Measurements from ENCODE around the gene DERL3. TPM values are rescaled to one million over a fixed set of nuclear protein-coding genes. Genes with fewer than 3 reads are reported as not detected.
A peak's percentile ranks its signal among the peaks of the same experiment; 100 is the strongest.

DERL3 gene
- total RNA-seq, 2 experiments from 2014 or later: 7.8 to 8.3 TPM

GRCh38 chr22:23859201-23859600 is 20.4 kb upstream of the DERL3 start:
- Mint-ChIP-seq H3K27me3 (peaks cover 3% of the 10 kb centered on the region), H3K4me1 (peaks cover 25% of the 10 kb centered on the region), H3K27ac (no peak overlapping the region), H3K4me3 (no peak overlapping the region), H3K9me3 (no peaks in the 10 kb centered on the region), H3K36me3 (ENCODE audit: low read depth) (no peaks in the 10 kb centered on the region)
- POLR2A ChIA-PET: interaction anchor here (0.8 to 3.0 kb wide), 6 partner anchors 9 to 92 kb away, joined by 3 to 36 read pairs (median 5); partner anchors contain the start of genes CHCHD10 and MIF
- CTCF ChIA-PET: interaction anchor here (2.6 to 3.0 kb wide), 2 partner anchors 9 to 35 kb away, joined by 29 to 30 read pairs; partner anchors contain the start of gene MIF
- no peak for DNase-seq

GRCh38 chr22:23858484-23858815 is 19.6 kb upstream of the DERL3 start:
- Mint-ChIP-seq H3K27me3 (peaks cover 3% of the 10 kb centered on the region), H3K9me3 (no peaks in the 10 kb centered on the region), H3K27ac (peak overlapping the region; percentile 85), H3K4me3 (peak overlapping the region; percentile 91), H3K36me3 (ENCODE audit: low read depth) (no peaks in the 10 kb centered on the region), H3K4me1 (peaks cover 25% of the 10 kb centered on the region)
- ChIA-PET POLR2A (interaction anchor here (0.8 to 3.0 kb wide), 9 partner anchors 9 to 164 kb away, joined by 3 to 36 read pairs (median 5); partner anchors contain the start of genes CHCHD10, DERL3 and MIF), CTCF (interaction anchor here (2.6 to 3.0 kb wide), 2 partner anchors 9 to 35 kb away, joined by 29 to 30 read pairs; partner anchors contain the start of gene MIF)
- no peak for DNase-seq

- CTCF ChIA-PET: interaction anchor here (0.5 to 3.0 kb wide), 16 partner anchors 8 to 451 kb away, joined by 3 to 30 read pairs (median 4); partner anchors contain the start of gene MIF
- peak; percentile 95 for DNase-seq
- peaks cover 25% of the 10 kb centered on the region for H3K4me1 Mint-ChIP-seq
- H3K4me3 Mint-ChIP-seq: peak within 1 kb of the TSS; percentile 91
- POLR2A ChIA-PET: interaction anchor here (0.7 to 3.0 kb wide), 23 partner anchors 9 to 570 kb away, joined by 3 to 36 read pairs (median 4); partner anchors contain the start of genes ADORA2A, DERL3 and MIF
- no peaks in the 10 kb centered on the region for H3K9me3 Mint-ChIP-seq
- peak within 1 kb of the TSS; percentile 85 for H3K27ac Mint-ChIP-seq
- H3K27me3 Mint-ChIP-seq: peaks cover 3% of the 10 kb centered on the region
- no peaks in the 10 kb centered on the region for H3K36me3 Mint-ChIP-seq (ENCODE audit: low read depth)
Observed at GRCh38 chr22:23857606-23858483, 19.0 kb upstream of the DERL3 start, which contains the start of gene SLC2A11. SLC2A11 (plus strand) TSS chr22:23857875; CDS start chr22:23858000, 125 bp downstream.

GRCh38 chr22:23856721-23857605 is 18.2 kb upstream of the DERL3 start:
- Mint-ChIP-seq H3K4me1 (peaks cover 23% of the 10 kb centered on the region), H3K36me3 (ENCODE audit: low read depth) (no peaks in the 10 kb centered on the region), H3K9me3 (no peaks in the 10 kb centered on the region), H3K27me3 (peaks cover 3% of the 10 kb centered on the region), H3K4me3 (peak overlapping the region; percentile 91), H3K27ac (peak overlapping the region; percentile 85)
- no peak for DNase-seq
- ChIA-PET CTCF (interaction anchor here (0.5 to 3.0 kb wide), 16 partner anchors 7 to 450 kb away, joined by 3 to 30 read pairs (median 4); partner anchors contain the start of gene MIF), POLR2A (interaction anchor here (0.7 to 3.0 kb wide), 20 partner anchors 8 to 571 kb away, joined by 3 to 36 read pairs (median 4); partner anchors contain the start of genes ADORA2A, DERL3 and MIF)

GRCh38 chr22:23850136-23850611 is 11.4 kb upstream of the DERL3 start:
- no peak for DNase-seq
- Mint-ChIP-seq H3K27ac (no peak overlapping the region), H3K4me3 (no peak overlapping the region), H3K27me3 (peaks cover 16% of the 10 kb centered on the region), H3K36me3 (ENCODE audit: low read depth) (no peaks in the 10 kb centered on the region), H3K9me3 (no peaks in the 10 kb centered on the region), H3K4me1 (peaks cover 12% of the 10 kb centered on the region)
- ChIA-PET CTCF (interaction anchor here (0.6 to 3.6 kb wide), 21 partner anchors 8 to 328 kb away, joined by 3 to 29 read pairs (median 4); partner anchors contain the start of genes CHCHD10, DERL3, MMP11 and SLC2A11), POLR2A (interaction anchor here (1.4 to 2.6 kb wide), 4 partner anchors 7 to 63 kb away, joined by 4 to 11 read pairs (median 4); partner anchors contain the start of genes MIF and SLC2A11)

- no peak overlapping the region for H3K27ac Mint-ChIP-seq
- H3K9me3 Mint-ChIP-seq: no peaks in the 10 kb centered on the region
- no peak overlapping the region for H3K4me3 Mint-ChIP-seq
- H3K27me3 Mint-ChIP-seq: peaks cover 16% of the 10 kb centered on the region
- CTCF ChIA-PET: interaction anchor here (0.6 to 3.6 kb wide), 20 partner anchors 9 to 328 kb away, joined by 3 to 29 read pairs (median 4); partner anchors contain the start of genes CHCHD10, DERL3, MMP11 and SLC2A11
- peak; percentile 86 for DNase-seq
- H3K4me1 Mint-ChIP-seq: peaks cover 17% of the 10 kb centered on the region
- POLR2A ChIA-PET: interaction anchor here (1.4 to 2.6 kb wide), 4 partner anchors 8 to 64 kb away, joined by 4 to 11 read pairs (median 4); partner anchors contain the start of genes MIF and SLC2A11
- H3K36me3 Mint-ChIP-seq (ENCODE audit: low read depth): no peaks in the 10 kb centered on the region
Observed at GRCh38 chr22:23849009-23850006, 10.5 kb upstream of the DERL3 start.

DNA sequence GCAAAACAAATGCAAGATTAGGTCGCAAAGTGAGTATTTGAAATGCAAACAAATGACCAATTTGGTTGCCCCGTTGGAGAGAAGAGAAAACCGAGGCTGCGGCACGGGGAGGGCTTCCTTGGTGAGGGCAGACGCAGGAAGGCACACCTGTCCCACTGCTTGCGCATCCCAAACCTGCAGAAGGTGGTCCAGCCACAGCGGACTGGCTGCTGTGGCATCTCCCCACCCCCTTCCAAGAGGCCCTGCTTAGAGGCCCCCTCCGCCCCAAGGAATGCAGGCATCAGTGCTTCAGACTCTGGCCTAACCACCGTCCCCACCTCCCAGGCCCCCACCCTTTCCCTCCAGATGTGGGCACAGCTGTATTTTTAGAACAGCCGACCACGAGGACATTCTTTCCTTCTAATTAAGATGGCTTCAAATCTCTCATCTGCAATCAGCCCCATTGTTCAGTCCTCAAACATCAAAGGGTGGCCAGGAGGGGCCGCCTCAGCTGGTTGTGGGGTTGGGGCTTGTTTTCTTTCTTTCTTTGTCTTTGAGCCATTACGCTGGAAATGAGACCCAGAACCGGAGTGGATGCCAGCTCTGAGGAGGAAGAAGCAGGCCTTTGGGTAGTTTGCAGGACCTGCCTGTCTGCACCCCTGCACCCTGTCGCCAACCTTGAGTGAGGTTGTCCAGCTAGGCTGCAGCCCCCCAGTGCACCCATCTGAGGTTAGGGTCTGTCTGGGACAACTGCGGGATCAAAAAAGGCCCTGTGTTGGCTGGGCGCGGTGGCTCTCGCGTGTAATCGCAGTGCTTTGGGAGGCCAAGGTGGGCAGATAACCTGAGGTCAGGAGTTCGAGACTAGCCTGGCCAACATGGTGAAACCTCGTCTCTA is 9.4 kb upstream of the DERL3 start:
- no peak for DNase-seq
- Mint-ChIP-seq H3K4me3 (no peak overlapping the region), H3K36me3 (ENCODE audit: low read depth) (no peaks in the 10 kb centered on the region), H3K9me3 (no peaks in the 10 kb centered on the region), H3K27me3 (peaks cover 16% of the 10 kb centered on the region), H3K4me1 (peaks cover 17% of the 10 kb centered on the region), H3K27ac (no peak overlapping the region)
- ChIA-PET POLR2A (interaction anchor here (2.6 kb wide), 1 partner anchor 9 kb away, joined by 11 read pairs; the partner anchor contains the start of gene SLC2A11), CTCF (interaction anchor here (1.3 to 2.4 kb wide), 2 partner anchors 9 to 10 kb away, joined by 3 to 29 read pairs; partner anchors contain the start of gene SLC2A11)

GRCh38 chr22:23847310-23847920 is 8.6 kb upstream of the DERL3 start:
- Mint-ChIP-seq H3K27ac (no peak overlapping the region), H3K4me3 (no peak overlapping the region), H3K27me3 (peaks cover 16% of the 10 kb centered on the region), H3K9me3 (no peaks in the 10 kb centered on the region), H3K36me3 (ENCODE audit: low read depth) (no peaks in the 10 kb centered on the region), H3K4me1 (peaks cover 17% of the 10 kb centered on the region)
- CTCF ChIA-PET: interaction anchor here (1.3 kb wide), 1 partner anchor 10 kb away, joined by 3 read pairs; no protein-coding TSS in a partner anchor
- no peak for DNase-seq
- POLR2A ChIA-PET: interaction anchor here (1.4 to 2.6 kb wide), 3 partner anchors 10 to 47 kb away, joined by 4 to 11 read pairs (median 5); partner anchors contain the start of genes MIF and SLC2A11

DNA sequence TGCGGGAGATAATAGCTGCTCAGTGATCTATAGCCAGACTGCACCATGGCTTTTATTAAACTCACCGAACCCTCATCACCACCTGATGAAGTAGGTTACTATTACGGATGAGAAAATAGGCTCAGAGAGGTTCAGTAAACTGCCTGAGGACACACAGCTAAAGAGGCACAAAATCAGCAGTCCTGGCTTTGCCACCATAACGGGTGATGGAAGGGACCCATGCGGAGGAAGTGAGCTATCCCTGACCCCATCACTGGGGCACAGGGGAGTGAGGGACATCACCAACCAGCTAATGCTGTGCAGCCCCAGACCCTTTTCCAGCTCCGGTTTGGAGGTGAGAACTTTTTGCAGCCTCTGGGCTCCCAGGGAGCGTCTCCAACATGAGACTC is 7.3 kb upstream of the DERL3 start:
- H3K4me3 Mint-ChIP-seq: no peak overlapping the region
- no peak for DNase-seq
- H3K36me3 Mint-ChIP-seq (ENCODE audit: low read depth): no peaks in the 10 kb centered on the region
- CTCF ChIA-PET: interaction anchor here (1.0 to 1.4 kb wide), 2 partner anchors 12 to 77 kb away, joined by 3 to 8 read pairs; partner anchors contain the start of gene SLC2A11
- peaks cover 15% of the 10 kb centered on the region for H3K27me3 Mint-ChIP-seq
- H3K4me1 Mint-ChIP-seq: peaks cover 17% of the 10 kb centered on the region
- no peak overlapping the region for H3K27ac Mint-ChIP-seq
- no peaks in the 10 kb centered on the region for H3K9me3 Mint-ChIP-seq
- POLR2A ChIA-PET: interaction anchor here (0.8 to 2.5 kb wide), 6 partner anchors 9 to 79 kb away, joined by 3 to 11 read pairs (median 4); partner anchors contain the start of genes CHCHD10, MIF, SLC2A11 and SMARCB1
